Skeletal muscle cell (primary cell): ENCODE results near the gene ZNF750.

ENCODE experiments used
- DNase-seq: peaks from one replicate; pipeline ENCODE4 v3.0.0-alpha.2; 2010; ENCODE audit warnings: low read depth
- H3K4me3 ChIP-seq: 2 replicates; pipeline ENCODE4 v1.5.1; 2011; ENCODE audit warnings: low read depth, mild to moderate bottlenecking, control low read depth, low read length, moderate library complexity

ZNF750 gene

DNA sequence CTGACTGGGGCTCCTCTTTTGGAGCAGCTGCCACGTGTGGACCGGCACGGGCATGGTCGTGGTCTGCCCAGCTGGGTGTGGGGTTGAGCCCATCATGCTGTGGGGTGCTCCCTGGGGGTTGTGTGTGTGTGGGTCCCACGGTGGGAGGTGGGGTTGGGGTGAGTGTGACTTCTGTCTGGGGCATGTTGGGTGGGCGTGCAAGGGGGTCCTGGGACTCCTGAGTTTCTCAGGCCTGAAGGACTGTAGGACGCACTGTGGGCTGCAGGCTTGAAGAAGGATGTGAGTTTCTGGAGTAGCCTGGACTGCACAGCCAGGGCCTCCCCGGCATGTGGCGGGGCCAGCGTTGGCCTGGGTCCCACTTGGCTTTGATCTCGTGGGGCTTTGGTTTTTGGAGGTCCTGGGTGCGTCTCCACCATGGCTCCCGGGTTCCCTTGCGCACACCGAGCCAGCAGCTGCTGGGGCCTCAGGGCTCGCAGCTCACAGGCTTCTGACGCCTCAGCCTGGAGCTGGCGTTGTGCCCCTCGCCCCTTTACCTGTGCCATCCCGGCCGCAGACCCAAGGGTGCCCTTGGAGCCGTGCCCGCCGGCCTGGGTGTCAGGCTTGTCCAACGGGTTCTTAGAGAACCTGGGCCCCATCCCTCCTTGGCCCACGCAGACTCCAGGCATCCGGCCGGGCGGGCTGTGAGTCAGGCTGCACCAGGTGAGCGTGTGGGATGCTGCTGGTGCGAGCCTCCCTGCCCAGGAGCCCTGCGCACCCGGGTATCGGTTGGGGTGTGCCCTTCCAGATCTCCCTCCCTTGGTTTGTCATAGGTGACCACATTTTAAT lies 34.4 kb upstream of the ZNF750 start:
- DNase-seq = no peak
- no peak overlapping the region for H3K4me3 ChIP-seq

- H3K4me3 ChIP-seq = no peak overlapping the region
These were observed 33.7 kb upstream of the ZNF750 start for GRCh38 chr17:82873521-82873920.

DNA sequence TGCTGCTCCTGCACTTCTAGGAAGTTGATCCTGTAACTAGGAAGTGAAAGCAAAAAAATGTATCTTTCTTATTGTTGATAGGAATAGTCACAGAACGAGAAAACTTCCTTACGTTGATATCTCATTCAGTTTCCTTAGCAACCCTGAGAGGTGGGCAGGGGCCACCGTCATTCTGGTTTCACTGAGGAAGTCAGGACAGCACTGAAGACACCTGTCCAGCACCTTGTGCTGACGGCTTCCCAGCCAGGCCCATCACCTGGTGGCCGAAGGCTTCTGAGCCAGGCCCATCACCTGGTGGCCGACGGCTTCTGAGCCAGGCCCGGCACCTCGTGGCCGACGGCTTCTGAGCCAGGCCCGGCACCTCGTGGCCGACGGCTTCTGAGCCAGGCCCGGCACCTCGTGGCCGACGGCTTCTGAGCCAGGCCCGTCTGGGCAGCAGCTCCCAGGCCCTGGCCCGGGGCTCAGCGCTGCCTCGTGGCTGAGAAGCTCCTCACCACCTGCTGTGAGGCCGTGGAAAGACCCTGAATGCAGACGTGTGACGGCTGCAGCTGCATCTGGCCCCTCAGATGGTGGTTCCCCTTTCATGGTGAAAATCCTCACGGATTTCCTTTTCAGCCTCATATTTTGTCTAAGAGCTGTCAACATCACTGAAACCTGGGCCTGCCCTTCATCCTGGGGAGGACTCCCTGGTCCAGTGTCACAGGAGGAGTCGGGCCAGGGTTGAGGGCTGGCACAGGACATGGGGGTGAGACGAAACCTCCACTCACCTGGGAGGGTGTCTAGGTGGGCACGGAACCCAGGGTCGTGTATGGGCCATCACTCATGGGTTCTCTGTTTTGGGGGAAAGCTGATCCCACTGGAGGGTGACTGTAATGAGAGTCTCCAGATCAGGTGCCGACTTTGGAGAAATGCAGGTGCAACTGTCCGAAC lies 33.0 kb upstream of the ZNF750 start:
- no peak for DNase-seq

More at GRCh38 chr17:82873521-82873920, 33.7 kb upstream of the ZNF750 start:
- no peak for DNase-seq

DNA sequence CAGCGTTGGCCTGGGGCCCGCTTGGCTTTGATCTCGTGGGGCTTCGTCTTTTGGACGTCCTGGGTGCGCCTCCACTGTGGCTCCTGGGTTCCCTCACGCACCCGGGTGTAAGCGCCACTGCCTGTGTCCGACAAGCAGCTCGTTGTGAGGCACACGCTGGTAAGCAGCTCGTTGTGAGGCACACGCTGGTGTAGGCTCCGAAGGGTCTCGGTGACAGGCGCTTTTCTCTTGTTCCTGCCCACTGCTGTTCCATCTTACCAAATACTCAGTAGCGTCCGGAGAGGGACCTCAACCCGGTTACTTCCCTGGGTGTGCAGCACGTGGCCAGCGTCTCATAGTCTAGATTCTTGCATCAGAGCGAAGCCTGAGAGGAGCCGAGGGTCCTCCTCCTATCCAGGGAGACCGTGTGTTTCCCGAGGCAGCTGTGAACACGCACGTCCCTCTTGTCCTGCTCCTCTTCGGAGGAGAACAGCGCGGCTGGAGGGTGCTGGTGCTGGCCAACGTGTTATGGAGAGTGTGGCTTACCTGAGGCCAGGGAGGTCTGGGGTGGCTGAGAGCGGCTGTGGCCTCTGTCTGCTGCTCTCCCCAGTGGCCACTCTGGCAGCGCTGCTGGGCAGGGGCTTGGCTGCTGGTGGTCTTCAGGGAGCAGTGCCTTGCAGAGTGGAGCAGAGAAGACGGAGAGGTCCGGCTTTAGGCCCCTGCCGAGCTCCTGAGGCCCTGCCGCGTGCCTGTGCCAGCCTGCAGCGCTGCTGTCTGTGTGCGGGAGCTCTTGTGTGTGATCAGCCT lies 32.1 kb upstream of the ZNF750 start:
- no peak for DNase-seq
- H3K4me3 ChIP-seq = no peak overlapping the region

More for the DNA sequence above, 33.0 kb upstream of the ZNF750 start:
- no peak overlapping the region for H3K4me3 ChIP-seq

DNA sequence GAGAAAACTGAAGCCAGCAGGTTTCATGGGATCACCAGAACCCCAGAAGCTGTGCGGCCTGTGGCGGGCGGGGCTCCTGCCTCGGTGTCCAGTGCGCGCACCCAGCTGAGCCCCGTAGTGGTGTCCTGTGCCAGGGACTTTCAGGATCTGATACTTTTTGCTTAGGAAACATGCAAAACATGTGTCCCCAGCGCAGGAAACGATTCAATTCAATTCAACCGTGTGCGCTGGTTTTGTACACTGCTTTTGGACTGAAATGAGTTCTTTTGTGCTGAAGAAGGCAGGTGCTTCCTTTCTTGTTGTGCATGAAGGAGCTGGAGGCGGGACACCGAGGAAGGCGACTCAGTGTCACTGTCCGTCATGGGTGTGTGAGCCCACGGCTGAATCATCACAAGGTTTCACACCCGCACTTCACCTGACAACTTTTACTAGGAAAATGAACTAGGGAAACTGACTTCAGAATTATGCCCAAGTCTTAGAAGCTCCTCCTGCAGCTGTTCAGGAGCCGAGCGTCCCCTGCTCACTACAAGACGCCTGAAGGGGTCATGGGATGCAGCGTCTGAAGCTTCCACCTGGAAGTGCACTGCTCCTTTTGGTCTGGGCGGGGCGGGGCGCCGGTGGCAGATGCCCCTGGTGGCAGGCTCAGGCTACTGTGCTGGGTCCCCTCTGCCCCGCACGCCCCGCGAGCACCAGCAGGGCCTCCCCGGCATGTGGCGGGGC lies 31.4 kb upstream of the ZNF750 start:
- no peak for DNase-seq
- no peak overlapping the region for H3K4me3 ChIP-seq

DNA sequence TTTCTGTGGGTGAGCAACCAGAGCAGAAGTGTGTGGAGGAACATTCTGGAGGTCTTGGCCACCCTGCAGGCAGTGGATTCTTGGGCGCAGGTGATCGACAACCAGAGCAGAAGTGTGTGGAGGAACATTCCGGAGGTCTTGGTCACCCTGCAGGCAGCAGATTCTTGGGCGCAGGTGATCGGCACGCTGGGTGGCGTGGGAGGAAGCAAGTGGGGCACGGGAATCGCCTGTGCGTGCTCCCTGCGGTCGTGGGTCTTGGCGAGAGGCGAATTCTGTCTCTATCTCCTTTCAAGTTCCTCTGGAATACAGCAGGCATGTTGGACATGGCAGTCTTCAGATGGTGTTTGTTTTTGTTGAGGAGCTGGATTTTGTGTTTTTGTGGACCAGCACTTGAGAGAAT lies 30.7 kb upstream of the ZNF750 start:
- H3K4me3 ChIP-seq = no peak overlapping the region
- DNase-seq = no peak

GRCh38 chr17:82870091-82870491 lies 30.3 kb upstream of the ZNF750 start:
- DNase-seq = no peak
- H3K4me3 ChIP-seq = no peak overlapping the region

DNA sequence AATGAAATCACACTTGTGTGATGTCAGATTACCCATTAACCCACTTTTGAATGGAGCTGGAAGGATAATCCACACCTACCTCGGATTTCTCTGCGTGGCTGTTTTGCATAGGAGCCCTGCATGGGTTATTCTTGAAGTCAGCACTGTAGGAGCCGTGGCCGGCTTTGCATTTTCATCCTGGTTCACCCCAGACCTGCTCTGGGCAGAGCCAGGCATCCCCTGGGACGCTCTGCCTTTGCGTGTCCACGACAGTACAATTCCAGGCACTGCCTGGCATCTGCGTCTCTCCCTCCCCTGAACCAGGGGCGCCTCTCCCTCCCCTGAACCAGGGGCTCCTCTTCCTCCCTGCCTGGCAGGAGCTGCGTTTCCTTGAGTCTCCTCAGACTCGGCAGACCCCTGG lies 29.7 kb upstream of the ZNF750 start:
- no peak overlapping the region for H3K4me3 ChIP-seq
- no peak for DNase-seq

DNA sequence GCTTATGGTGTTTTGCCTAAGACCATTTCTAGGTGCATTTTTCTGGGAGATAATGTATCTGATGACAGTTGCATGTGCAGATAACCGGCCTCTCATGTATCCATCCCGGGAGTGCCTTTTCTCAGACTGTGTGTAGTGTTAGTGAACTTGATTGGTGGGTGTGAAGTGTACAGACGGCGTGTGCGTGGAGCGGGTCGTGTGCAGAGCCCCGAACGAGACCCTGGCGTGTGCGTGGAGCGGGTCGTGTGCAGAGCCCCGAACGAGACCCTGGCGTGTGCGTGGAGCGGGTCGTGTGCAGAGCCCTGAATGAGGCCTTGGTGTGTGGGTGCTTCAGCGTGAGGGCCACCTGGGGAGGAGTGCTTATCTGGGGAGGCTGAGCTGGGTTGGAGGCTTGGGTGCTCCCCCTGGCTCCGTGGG lies 28.9 kb upstream of the ZNF750 start:
- DNase-seq = no peak

GRCh38 chr17:82867763-82868325 lies 28.0 kb upstream of the ZNF750 start:
- no peak overlapping the region for H3K4me3 ChIP-seq

More for the DNA sequence above, 28.9 kb upstream of the ZNF750 start:
- H3K4me3 ChIP-seq = no peak overlapping the region

DNA sequence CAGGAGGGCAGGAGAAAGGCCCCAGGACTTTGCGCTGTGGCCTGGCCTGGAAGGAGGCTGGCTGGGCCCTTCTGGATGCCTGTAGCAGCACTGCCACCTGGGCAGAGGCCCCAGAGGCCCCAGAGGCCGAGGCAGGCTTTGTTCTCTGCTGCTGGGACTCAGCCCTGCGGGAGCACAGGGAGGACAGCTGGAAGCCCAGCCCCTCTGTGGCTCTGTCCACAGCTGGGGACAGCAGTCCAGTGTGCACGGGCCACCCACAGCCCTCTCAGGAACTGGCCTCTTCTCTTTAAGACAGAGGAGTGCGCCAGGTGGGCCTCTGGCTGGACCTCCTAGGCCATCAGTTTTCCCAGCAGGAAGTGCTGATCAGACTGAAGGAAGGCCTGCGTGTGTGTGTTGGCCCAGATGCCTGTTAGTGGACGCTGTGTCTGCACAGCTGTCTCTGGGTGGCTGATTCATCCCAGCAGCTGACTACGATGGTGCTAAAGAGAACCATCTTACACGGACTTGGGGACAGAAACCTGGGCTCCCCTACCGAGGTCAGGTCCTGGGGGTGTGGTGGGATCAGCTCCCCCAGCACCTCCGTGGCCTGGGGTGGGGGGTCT lies 26.9 kb upstream of the ZNF750 start:
- no peak overlapping the region for H3K4me3 ChIP-seq
- DNase-seq = peak; percentile 76

More at GRCh38 chr17:82867763-82868325, 28.0 kb upstream of the ZNF750 start:
- no peak for DNase-seq

GRCh38 chr17:82865774-82866395 lies 26.1 kb upstream of the ZNF750 start:
- no peak overlapping the region for H3K4me3 ChIP-seq
- DNase-seq = no peak

GRCh38 chr17:82865274-82865673 lies 25.5 kb upstream of the ZNF750 start:
- DNase-seq = no peak
- H3K4me3 ChIP-seq = no peak overlapping the region

DNA sequence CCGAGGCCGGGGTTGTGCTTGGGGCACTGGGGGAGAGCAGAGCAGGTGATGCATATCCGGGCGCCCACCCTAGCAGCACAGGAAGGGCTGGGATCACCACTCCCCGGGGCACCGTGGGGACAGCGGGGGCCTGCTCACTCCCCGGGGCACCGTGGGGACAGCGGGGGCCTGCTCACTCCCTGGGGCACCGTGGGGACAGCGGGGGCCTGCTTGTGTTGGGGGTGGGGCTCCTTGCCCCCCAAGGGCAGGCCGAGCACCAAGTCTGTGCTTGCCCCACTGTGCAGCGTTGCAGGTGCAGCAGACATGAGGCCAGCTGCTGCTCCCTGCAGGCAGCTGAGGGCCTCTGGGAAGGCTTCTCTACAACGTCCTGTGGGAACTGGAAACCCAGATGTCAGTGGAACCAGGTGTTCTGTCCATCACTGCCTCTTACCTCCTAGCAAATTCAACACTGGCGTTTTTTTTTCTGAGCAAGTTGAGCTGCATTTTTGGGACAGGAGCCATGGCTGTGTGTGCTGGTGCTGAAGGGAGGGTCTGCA lies 25.0 kb upstream of the ZNF750 start:
- H3K4me3 ChIP-seq = no peak overlapping the region
- no peak for DNase-seq

DNA sequence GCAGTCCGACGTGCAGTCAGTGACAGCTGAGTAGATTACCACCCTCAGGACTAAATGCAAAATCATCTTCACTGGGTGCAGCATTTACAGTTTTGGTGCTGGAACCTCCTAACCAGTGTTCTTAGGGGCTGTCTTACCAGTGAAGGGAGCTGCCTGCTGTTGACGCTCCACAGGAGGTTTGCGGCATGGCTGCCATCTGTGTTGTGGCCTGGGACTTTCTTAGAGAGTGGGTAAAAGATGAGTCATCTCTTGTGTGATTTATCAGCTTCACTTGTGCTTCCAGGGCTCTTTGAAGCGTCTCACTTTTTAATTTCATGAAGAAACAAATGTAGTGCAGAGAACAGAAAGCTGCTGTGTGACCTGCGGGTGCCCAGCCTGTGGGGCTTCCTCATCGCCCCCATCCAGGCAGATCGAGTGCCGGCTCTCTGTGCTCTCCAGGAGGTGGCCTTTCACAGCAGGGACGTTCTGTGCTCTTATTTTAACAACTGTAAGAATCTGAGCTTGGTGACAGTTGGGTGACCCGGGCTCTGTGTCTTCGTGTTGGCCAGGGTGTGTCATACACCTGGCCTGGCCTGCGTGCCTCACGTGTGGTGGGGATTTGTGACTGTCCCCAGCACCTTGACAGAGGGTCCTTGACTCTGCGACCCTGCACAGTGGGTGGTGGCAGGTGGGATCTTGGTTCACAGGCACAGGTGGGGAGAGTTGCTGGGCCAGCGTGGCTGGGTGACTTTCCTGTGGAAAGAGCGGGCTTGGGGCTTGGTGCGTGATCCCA lies 24.3 kb upstream of the ZNF750 start:
- H3K4me3 ChIP-seq = no peak overlapping the region
- peak; percentile 59 for DNase-seq

GRCh38 chr17:82863383-82863940 lies 23.6 kb upstream of the ZNF750 start:
- no peak overlapping the region for H3K4me3 ChIP-seq
- DNase-seq = no peak
